Measurements from ENCODE around the gene SLC35G3. TPM values are rescaled to one million over a fixed set of nuclear protein-coding genes. Genes with fewer than 3 reads are reported as not detected.
A peak's percentile ranks its signal among the peaks of the same experiment; 100 is the strongest.

Gene SLC35G3
- total RNA-seq, 5 donors from 2014 or later (not counting 1 experiment from before 2014, with no cell fraction given) = not detected

GRCh38 chr17:35170968-35171771 is 23.0 kb downstream of the SLC35G3 start:
- no peaks in the 10 kb centered on the region for H3K9me3 ChIP-seq
- peak overlapping the region in 1 of 2 donors; percentile 28 for H3K4me3 ChIP-seq (ENCODE audit: control insufficient read depth in 1 of 2, extremely low read depth in 1 of 2, low read length in 1 of 2)
- ChIA-PET CTCF (interaction anchor here (0.6 to 1.4 kb wide), 10 partner anchors 22 to 424 kb away, joined by 3 to 8 read pairs (median 4); no protein-coding TSS in a partner anchor), POLR2A (no interaction called here)
- WGBS (ENCODE audit: insufficient coverage) = 85% methylated on average over 14 of the region's 18 CpGs
- peak overlapping the region; percentile 55 for H3K27ac ChIP-seq (ENCODE audit: low read length)
- Mint-ChIP-seq H3K4me3 (peak overlapping the region; percentile 48 to 58 (median 51)), H3K36me3 (no peaks in the 10 kb centered on the region), H3K4me1 (peaks cover 44 to 53% (median 44%) of the 10 kb centered on the region in 3 donors), H3K27me3 (no peaks in the 10 kb centered on the region), H3K27ac (peak overlapping the region; percentile 76 to 83), H3K9me3 (no peaks in the 10 kb centered on the region)
- DNase-seq (peak in 20 of 35 experiments; percentile 9 to 67 (median 19)), ATAC-seq (replicated peaks in 1 of 4) (peak; percentile 59 to 82 (median 70))
- H3K27me3 ChIP-seq (replicated peaks in 1 of 2; ENCODE audit: control insufficient read depth in 2 of 2, extremely low read depth in 1 of 2, insufficient read depth in 2 of 2, low read length in 1 of 2) = no peaks in the 10 kb centered on the region
- peaks cover 15 to 28% of the 10 kb centered on the region in 2 experiments for H3K4me1 ChIP-seq (ENCODE audit: control insufficient read depth in 1 of 2, extremely low read depth in 1 of 2, insufficient read depth in 2 of 2, low read length in 2 of 2)
- H3K36me3 ChIP-seq (ENCODE audit: control insufficient read depth in 2 of 2, extremely low read depth in 1 of 2, insufficient read depth in 1 of 2, low read length in 1 of 2) = no peaks in the 10 kb centered on the region

- Mint-ChIP-seq H3K27ac (no peak overlapping the region), H3K9me3 (no peaks in the 10 kb centered on the region), H3K36me3 (no peaks in the 10 kb centered on the region), H3K4me3 (no peak overlapping the region), H3K27me3 (no peaks in the 10 kb centered on the region), H3K4me1 (peaks cover 39 to 47% (median 39%) of the 10 kb centered on the region in 3 donors)
- 95% methylated on average over 14 of the region's 17 CpGs for WGBS (ENCODE audit: insufficient coverage)
- H3K36me3 ChIP-seq (ENCODE audit: control insufficient read depth in 2 of 2, extremely low read depth in 1 of 2, insufficient read depth in 1 of 2, low read length in 1 of 2) = no peaks in the 10 kb centered on the region
- ATAC-seq (replicated peaks in 1 of 4) = no peak
- peaks cover 13 to 29% of the 10 kb centered on the region in 2 experiments for H3K4me1 ChIP-seq (ENCODE audit: control insufficient read depth in 1 of 2, extremely low read depth in 1 of 2, insufficient read depth in 2 of 2, low read length in 2 of 2)
- no peak overlapping the region for H3K27ac ChIP-seq (ENCODE audit: low read length)
- DNase-seq = no peak
- POLR2A ChIA-PET = interaction anchor here in 1 of 2 donors (0.6 kb wide), 1 partner anchor 417 kb away, joined by 3 read pairs; no protein-coding TSS in a partner anchor
- H3K4me3 ChIP-seq (ENCODE audit: control insufficient read depth in 1 of 2, extremely low read depth in 1 of 2, low read length in 1 of 2) = no peak overlapping the region
- CTCF ChIA-PET = interaction anchor here in 1 of 2 donors (0.6 to 1.4 kb wide), 4 partner anchors 21 to 422 kb away, joined by 3 to 4 read pairs (median 4); no protein-coding TSS in a partner anchor
- no peaks in the 10 kb centered on the region for H3K27me3 ChIP-seq (replicated peaks in 1 of 2; ENCODE audit: control insufficient read depth in 2 of 2, extremely low read depth in 1 of 2, insufficient read depth in 2 of 2, low read length in 1 of 2)
- H3K9me3 ChIP-seq = no peaks in the 10 kb centered on the region
Measured at GRCh38 chr17:35169835-35170363, 24.3 kb downstream of the SLC35G3 start.

GRCh38 chr17:35167666-35168065 is 26.5 kb downstream of the SLC35G3 start:
- Histone ChIP-seq H3K27me3 (replicated peaks in 1 of 2; ENCODE audit: control insufficient read depth in 2 of 2, extremely low read depth in 1 of 2, insufficient read depth in 2 of 2, low read length in 1 of 2) (no peaks in the 10 kb centered on the region), H3K27ac (ENCODE audit: low read length) (no peak overlapping the region), H3K4me1 (ENCODE audit: control insufficient read depth in 1 of 2, extremely low read depth in 1 of 2, insufficient read depth in 2 of 2, low read length in 2 of 2) (peaks cover 15 to 45% of the 10 kb centered on the region in 2 experiments), H3K36me3 (ENCODE audit: control insufficient read depth in 2 of 2, extremely low read depth in 1 of 2, insufficient read depth in 1 of 2, low read length in 1 of 2) (no peaks in the 10 kb centered on the region), H3K9me3 (no peaks in the 10 kb centered on the region), H3K4me3 (ENCODE audit: control insufficient read depth in 1 of 2, extremely low read depth in 1 of 2, low read length in 1 of 2) (no peak overlapping the region)
- no peaks in the 10 kb centered on the region for H3K27me3 Mint-ChIP-seq
- ChIA-PET POLR2A (interaction anchor here (0.6 to 1.1 kb wide), 5 partner anchors 8 to 424 kb away, joined by 3 to 6 read pairs (median 4); no protein-coding TSS in a partner anchor), CTCF (interaction anchor here in 1 of 2 donors (0.7 kb wide), 1 partner anchor 47 kb away, joined by 4 read pairs; no protein-coding TSS in a partner anchor)
- H3K9me3 Mint-ChIP-seq = no peaks in the 10 kb centered on the region
- peaks cover 29 to 40% (median 38%) of the 10 kb centered on the region in 3 donors for H3K4me1 Mint-ChIP-seq
- WGBS (ENCODE audit: insufficient coverage) = no CpG with 5 or more reads among the region's 1 CpG
- no peaks in the 10 kb centered on the region for H3K36me3 Mint-ChIP-seq
- H3K4me3 Mint-ChIP-seq = no peak overlapping the region
- ATAC-seq (replicated peaks in 1 of 4) (no peak), DNase-seq (no peak)
- H3K27ac Mint-ChIP-seq = no peak overlapping the region

- no peaks in the 10 kb centered on the region for H3K9me3 ChIP-seq
- no peak for ATAC-seq (replicated peaks in 1 of 4)
- Mint-ChIP-seq H3K9me3 (no peaks in the 10 kb centered on the region), H3K27me3 (no peaks in the 10 kb centered on the region), H3K27ac (no peak overlapping the region), H3K4me1 (peaks cover 35 to 41% (median 39%) of the 10 kb centered on the region in 3 donors), H3K4me3 (no peak overlapping the region), H3K36me3 (no peaks in the 10 kb centered on the region)
- CTCF ChIA-PET = no interaction called here
- H3K27me3 ChIP-seq (replicated peaks in 1 of 2; ENCODE audit: control insufficient read depth in 2 of 2, extremely low read depth in 1 of 2, insufficient read depth in 2 of 2, low read length in 1 of 2) = no peaks in the 10 kb centered on the region
- DNase-seq = no peak
- POLR2A ChIA-PET = interaction anchor here (0.6 to 1.1 kb wide), 4 partner anchors 14 to 425 kb away, joined by 3 to 6 read pairs (median 4); no protein-coding TSS in a partner anchor
- H3K36me3 ChIP-seq (ENCODE audit: control insufficient read depth in 2 of 2, extremely low read depth in 1 of 2, insufficient read depth in 1 of 2, low read length in 1 of 2) = no peaks in the 10 kb centered on the region
- H3K4me3 ChIP-seq (ENCODE audit: control insufficient read depth in 1 of 2, extremely low read depth in 1 of 2, low read length in 1 of 2) = no peak overlapping the region
- peaks cover 14 to 45% of the 10 kb centered on the region in 2 experiments for H3K4me1 ChIP-seq (ENCODE audit: control insufficient read depth in 1 of 2, extremely low read depth in 1 of 2, insufficient read depth in 2 of 2, low read length in 2 of 2)
- 68% methylated on average over 3 of the region's 3 CpGs for WGBS (ENCODE audit: insufficient coverage)
- H3K27ac ChIP-seq (ENCODE audit: low read length) = no peak overlapping the region
Measured at GRCh38 chr17:35167046-35167445, 27.1 kb downstream of the SLC35G3 start.

- no peaks in the 10 kb centered on the region for H3K36me3 Mint-ChIP-seq
- no peak overlapping the region for H3K4me3 Mint-ChIP-seq
- no peak overlapping the region for H3K27ac Mint-ChIP-seq
- no peaks in the 10 kb centered on the region for H3K9me3 Mint-ChIP-seq
- DNase-seq (no peak), ATAC-seq (replicated peaks in 1 of 4) (no peak)
- Histone ChIP-seq H3K4me1 (ENCODE audit: control insufficient read depth in 1 of 2, extremely low read depth in 1 of 2, insufficient read depth in 2 of 2, low read length in 2 of 2) (peaks cover 14 to 47% of the 10 kb centered on the region in 2 experiments), H3K36me3 (ENCODE audit: control insufficient read depth in 2 of 2, extremely low read depth in 1 of 2, insufficient read depth in 1 of 2, low read length in 1 of 2) (no peaks in the 10 kb centered on the region), H3K27me3 (replicated peaks in 1 of 2; ENCODE audit: control insufficient read depth in 2 of 2, extremely low read depth in 1 of 2, insufficient read depth in 2 of 2, low read length in 1 of 2) (no peaks in the 10 kb centered on the region), H3K9me3 (no peaks in the 10 kb centered on the region), H3K27ac (ENCODE audit: low read length) (no peak overlapping the region), H3K4me3 (ENCODE audit: control insufficient read depth in 1 of 2, extremely low read depth in 1 of 2, low read length in 1 of 2) (no peak overlapping the region)
- no CpG with 5 or more reads among the region's 5 CpGs for WGBS (ENCODE audit: insufficient coverage)
- peaks cover 37 to 42% (median 39%) of the 10 kb centered on the region in 3 donors for H3K4me1 Mint-ChIP-seq
- ChIA-PET POLR2A (no interaction called here), CTCF (interaction anchor here in 1 of 2 donors (0.6 kb wide), 1 partner anchor 369 kb away, joined by 3 read pairs; no protein-coding TSS in a partner anchor)
- H3K27me3 Mint-ChIP-seq = no peaks in the 10 kb centered on the region
Measured at GRCh38 chr17:35166526-35166925, 27.7 kb downstream of the SLC35G3 start.

GRCh38 chr17:35164716-35165115 is 29.5 kb downstream of the SLC35G3 start:
- 20% methylated on average over 1 of the region's 5 CpGs for WGBS (ENCODE audit: insufficient coverage)
- H3K36me3 Mint-ChIP-seq = no peaks in the 10 kb centered on the region
- CTCF ChIA-PET = interaction anchor here in 1 of 2 donors (1.2 kb wide), 1 partner anchor 369 kb away, joined by 3 read pairs; no protein-coding TSS in a partner anchor
- Histone ChIP-seq H3K4me3 (ENCODE audit: control insufficient read depth in 1 of 2, extremely low read depth in 1 of 2, low read length in 1 of 2) (no peak overlapping the region), H3K36me3 (ENCODE audit: control insufficient read depth in 2 of 2, extremely low read depth in 1 of 2, insufficient read depth in 1 of 2, low read length in 1 of 2) (no peaks in the 10 kb centered on the region), H3K27me3 (replicated peaks in 1 of 2; ENCODE audit: control insufficient read depth in 2 of 2, extremely low read depth in 1 of 2, insufficient read depth in 2 of 2, low read length in 1 of 2) (no peaks in the 10 kb centered on the region), H3K9me3 (no peaks in the 10 kb centered on the region), H3K4me1 (ENCODE audit: control insufficient read depth in 1 of 2, extremely low read depth in 1 of 2, insufficient read depth in 2 of 2, low read length in 2 of 2) (peaks cover 28 to 55% of the 10 kb centered on the region in 2 experiments), H3K27ac (ENCODE audit: low read length) (no peak overlapping the region)
- no peak overlapping the region for H3K4me3 Mint-ChIP-seq
- H3K27me3 Mint-ChIP-seq = no peaks in the 10 kb centered on the region
- H3K27ac Mint-ChIP-seq = peak overlapping the region; percentile 58 to 61
- H3K4me1 Mint-ChIP-seq = peaks cover 50 to 53% (median 51%) of the 10 kb centered on the region in 3 donors
- DNase-seq (no peak), ATAC-seq (replicated peaks in 1 of 4) (no peak)
- POLR2A ChIA-PET = no interaction called here
- H3K9me3 Mint-ChIP-seq = no peaks in the 10 kb centered on the region
